Islet of Langerhans (tissue), 1 donor: ENCODE measurements around the gene ADCY2.

ENCODE experiments used
- FAIRE-seq: peaks from one replicate; lab custom pipeline; 2011; peaks lifted over from hg19 to GRCh38; lab: Jason Lieb, UNC

The ADCY2 gene

DNA sequence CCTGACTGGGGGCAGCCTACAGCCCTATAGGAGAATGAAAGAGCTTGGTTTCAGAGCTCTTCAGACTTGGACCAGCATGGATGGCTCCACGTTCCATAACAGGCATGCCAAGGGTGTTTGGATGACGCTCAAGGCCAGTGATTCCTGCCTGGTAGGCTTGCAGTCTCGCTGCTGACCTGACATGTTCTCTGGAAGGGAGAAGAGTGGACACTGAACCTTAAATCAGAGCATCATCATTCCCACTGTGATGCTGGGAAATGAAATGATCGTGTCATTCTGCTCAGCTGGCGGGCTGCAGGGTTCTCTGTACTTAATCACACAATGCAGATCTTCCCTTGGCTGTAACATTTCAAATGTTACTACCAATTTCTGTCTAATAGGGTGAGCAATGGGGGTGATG lies 398.0 kb downstream of the ADCY2 start:
- FAIRE-seq, result no peak

DNA sequence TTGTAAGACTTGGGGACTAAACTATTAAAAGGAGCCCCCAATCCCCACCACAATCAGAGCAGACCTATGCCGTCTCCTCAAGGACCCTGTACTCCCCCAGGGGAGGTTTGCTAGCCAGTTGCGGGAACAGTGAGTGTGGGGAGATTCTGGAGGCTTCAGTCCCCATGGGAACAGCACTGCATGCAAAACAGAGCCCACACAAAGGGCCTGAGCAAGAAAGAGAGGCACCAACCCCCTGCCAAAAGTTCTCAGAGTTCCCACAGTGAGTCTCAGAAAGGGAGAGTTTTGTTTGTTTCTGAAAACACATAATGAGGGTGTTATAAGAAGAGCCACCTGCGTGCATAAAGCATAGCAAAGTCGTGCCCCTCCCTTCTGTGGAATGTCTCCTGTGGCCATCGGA lies 398.4 kb downstream of the ADCY2 start:
- no peak for FAIRE-seq

DNA sequence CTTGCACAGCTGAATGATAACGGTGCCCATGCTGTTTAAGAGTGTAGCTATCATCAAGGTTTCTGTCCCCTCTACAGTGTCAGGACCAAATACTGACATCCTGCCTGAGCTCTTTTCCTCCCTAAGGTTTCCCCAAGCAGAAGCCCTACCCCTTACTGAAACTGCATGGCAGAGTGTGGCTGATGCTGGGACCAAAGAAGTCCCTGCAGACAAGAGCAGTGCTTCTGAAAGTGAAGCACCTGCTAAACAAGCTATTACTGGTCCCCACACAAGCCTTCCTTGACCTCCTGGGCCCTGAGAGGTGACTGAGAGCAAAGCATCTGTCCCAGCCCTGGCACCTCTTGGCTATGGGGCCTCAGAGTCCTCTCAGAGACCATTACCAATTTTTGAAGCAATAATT lies 398.9 kb downstream of the ADCY2 start:
- FAIRE-seq, result no peak

DNA sequence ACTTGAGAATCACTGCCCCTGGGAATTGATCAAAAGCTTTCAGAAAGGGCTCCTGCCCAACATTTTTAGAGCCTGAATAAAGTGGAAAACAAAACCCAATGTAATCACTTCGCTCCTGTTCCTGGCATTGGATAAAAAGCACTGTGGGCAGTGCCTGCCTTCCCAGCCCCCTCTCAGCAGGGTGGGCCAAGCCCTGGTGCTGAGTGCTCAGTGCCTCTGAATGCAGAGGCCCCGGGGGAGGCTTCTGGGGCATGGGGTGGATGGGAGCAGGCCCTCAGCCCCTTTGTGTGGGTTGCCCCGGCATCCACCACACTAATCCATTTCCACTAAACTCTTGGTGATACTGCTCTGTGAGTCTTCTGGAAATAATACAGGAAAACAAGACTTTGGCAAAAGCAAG lies 399.4 kb downstream of the ADCY2 start:
- no peak for FAIRE-seq

DNA sequence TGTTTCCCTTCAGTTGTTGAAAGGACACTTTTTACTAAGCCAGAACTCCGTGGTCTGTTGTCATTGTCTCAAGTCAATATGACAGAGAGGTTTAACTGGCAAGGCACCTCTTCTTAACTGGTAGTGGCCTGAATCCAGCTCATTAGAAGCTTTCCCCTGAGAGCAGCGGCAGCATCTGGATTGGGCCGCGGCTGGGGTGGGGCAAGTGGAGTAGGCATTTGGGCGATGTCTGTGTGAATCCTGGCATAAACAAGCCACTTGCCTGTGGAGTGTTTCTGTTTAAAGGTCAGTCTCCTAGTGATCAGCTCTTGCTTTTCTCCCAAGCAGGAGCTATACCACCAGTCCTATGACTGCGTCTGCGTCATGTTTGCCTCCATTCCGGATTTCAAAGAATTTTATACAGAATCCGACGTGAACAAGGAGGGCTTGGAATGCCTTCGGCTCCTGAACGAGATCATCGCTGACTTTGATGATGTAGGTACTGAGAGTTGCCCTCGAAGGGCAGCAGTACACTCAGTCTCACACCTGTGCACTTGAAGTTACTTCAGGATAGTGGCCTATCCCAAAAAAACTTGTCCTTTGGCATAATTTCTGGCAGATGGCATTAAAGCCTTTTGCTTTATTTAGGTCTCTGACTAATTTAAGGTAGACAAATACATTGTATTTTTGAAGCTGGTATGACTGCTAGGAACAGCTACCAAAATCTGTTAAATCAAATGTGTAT lies 406.1 kb downstream of the ADCY2 start:
- FAIRE-seq, result no peak

DNA sequence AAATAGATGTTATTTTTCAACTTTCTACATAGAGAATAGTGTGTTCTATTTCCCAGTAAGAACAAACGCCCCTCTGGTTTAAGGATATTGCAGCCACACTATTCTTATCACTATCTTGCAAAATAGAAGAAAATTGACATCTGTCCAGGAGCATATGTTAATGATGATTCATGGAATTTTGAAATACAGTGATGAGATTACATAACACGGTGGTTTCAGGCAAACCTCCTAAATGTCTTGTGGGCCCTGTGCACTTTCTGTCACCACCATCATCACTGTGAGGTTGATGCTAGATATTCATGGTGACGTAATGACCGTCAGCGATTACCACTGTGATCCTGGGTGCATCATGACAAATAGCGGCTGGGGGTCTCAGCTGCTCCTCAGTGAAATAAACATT lies 406.9 kb downstream of the ADCY2 start:
- no peak for FAIRE-seq

DNA sequence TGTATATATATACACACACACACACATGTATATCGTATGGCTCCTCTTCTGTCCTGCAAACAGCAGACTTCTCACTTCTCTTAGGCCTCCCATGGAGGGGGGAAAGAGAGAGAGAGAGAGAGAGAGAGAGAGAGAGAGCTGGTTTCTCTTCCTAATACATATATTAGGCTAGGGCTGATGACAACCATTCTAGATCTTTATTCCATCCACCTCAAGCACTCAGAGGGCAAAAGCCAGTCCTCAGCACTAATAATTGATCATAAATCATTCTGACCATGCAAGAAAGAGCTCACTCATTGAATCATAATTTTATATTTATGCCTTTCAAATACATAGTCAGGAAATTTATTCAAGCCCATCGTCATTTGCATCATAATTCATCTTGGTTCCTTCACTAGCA lies 408.0 kb downstream of the ADCY2 start:
- FAIRE-seq, result no peak

DNA sequence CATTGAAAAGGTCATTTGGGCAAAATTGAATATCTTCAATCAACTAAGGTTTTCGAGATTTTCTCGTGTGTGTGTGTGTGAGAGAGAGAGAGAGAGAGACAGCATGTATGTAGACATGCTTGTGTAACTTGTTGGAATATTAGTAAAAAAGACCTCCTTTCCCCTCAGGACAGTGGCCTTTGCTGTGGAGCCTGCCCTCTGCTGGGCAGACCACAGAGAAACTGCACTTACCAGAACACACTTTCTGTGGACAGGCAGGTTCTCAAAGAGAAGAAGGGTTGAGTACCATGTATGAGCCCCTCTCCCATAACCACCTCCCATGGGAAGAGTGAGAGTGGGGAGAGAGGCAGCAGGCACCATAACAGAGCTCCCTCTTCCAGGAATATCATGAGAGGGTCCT lies 409.4 kb downstream of the ADCY2 start:
- FAIRE-seq, result no peak

DNA sequence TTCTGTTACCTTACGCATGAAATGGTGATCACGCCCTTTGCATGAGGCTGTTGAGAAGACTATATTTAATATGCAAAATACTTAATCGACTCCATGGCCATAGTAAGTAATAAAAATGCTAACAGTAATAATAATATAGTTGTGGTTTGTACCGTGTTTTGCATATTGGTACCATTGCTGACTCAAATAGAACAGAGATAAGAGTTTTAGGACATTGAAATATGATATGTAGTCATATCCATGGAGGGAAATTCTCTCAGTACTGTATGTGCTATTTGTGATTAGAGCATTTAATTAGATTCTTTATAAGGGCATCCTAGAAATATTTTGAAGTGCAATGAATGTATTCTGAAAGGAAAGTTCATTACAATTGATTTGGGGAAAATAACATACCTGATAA lies 413.1 kb downstream of the ADCY2 start:
- FAIRE-seq, result no peak

DNA sequence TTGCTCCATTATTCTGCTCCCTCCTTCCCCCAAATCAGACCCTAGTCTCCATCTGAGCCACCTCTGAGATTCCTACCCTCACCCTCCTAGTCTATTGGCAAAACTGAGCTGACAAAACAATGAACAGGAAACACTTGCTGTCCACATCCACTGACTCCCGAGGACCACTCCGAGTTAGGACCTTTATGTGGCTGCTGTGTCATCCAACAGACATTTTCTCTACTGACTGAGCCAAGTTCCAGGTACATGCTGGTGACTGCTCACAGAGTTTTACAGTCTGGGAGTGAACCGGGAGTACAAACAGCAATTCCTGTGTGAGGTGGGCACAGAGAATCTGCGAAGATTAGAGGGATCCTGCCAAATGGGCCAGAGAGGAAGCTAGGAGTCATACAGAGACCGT lies 415.8 kb downstream of the ADCY2 start:
- FAIRE-seq, result no peak

DNA sequence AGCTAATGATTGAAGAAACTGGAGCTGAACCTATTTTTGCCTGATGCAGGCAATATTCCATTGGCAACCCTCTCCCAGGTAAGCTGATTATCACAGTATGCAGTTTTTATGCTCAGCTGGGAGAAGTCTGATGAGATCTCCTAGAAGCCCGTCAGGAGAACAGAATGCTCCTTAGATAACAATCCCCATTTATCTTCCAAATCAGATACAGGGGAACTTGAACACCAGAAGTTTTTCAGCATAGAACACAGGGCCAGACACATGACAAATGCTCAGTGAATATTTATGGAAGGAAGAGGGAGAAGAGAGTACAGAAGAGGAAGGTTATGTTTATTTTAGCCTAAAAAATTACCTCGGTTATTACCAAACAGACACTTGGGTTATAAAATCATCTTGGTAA lies 417.1 kb downstream of the ADCY2 start:
- no peak for FAIRE-seq

DNA sequence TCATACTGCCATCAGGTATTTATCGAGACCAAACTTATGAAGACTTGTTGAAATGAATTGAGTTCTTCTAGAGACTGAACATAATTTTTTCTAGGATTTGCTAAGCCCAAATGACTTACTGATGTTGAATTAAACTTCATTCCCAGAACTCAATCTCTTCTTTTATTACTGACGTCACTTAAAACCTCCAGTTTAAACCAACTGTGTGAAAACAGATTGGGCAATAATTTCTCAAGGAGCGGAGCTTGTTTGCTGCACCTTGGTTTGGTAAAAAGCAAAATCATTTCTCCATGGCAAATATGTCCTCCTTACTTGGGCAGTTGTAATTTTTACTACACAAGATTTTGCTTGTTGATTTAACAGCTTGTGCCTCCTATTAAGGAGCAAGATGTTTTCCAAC lies 417.6 kb downstream of the ADCY2 start:
- FAIRE-seq, result no peak

DNA sequence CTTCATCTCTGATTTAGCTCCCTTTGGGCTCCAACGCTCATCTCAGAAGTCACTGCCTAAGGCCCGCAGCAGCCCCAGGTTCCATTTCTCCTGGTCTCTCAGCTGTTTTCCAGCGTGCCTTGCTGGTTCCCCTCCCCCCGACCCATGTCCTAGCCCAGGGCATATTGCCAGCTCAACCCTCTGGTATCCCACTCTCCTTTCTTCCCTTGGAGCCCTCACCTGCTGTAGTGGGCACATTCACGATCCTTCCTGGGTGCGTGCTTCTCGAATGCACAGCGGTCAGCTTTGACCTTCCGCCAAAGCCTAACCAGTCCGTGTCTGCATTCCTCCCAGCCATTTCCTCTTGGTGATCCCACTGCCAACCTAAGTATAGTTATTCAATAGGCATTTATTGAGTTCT lies 418.9 kb downstream of the ADCY2 start:
- no peak for FAIRE-seq

DNA sequence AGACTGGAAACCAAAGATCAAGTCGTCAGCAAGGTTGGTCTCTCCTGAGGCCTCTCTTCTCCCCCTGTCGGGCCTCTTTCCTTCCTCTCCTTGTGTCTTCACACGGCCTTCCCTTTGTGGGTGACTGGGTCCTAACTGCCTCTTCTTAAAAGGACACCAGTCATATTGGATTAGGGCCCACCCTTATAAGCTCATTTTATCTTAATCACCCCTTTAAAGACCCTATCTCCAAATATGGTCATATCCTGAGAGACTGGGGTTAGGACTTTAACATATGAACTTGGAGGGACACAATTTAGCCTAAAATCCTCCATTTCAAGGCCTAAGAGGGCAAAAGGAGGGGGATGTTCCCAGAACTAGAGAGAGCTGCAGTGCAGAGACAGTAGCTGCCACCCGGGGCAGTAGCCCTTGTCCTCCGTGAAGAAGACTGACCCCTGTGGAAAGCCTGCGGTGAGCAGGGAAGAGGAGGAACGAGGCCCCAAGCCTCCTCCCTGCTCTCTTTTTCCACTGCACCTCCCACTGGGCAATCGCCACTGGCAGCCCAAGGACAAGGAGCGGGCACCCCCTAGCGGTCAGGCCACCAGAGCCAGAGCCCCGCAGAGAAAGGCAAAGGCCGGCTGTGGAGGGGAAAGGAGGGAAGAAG lies 420.1 kb downstream of the ADCY2 start:
- FAIRE-seq, result no peak

DNA sequence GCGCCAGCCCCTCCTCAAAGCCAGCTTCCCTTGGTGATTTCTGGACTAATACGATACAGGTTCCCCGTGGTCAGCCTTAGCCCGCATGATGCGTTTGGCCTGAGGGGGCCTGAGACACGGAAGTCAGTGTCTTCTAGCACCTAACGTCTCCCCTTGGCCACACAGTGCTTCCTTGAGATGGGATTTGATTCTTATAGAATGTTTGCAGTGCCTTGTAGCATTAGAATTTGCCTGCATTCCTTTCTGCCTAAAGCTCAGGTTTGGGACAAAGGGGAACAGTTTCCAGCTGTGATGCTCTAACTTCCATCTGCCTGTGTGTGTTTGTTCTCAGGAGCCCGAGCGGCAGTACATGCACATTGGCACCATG lies 420.6 kb downstream of the ADCY2 start:
- FAIRE-seq, result no peak

DNA sequence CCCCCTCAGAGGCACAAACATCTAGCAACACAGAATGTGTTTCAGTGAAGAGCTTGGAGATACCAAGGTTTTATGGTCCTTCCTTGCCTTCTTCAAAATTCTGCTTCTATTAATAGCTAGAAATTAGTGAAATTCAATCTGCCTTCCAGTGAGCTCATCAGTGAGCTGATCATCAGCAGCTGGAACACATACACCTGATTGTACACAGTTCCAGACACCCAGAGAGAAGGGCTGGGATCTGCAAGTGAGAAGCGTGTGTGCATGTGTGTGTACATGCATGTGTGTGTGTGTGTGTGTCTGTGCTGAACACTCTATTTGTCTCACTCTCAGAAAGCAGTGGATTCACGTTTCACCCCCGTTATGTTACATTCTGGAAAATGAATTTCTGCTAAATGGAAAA lies 426.5 kb downstream of the ADCY2 start:
- no peak for FAIRE-seq

DNA sequence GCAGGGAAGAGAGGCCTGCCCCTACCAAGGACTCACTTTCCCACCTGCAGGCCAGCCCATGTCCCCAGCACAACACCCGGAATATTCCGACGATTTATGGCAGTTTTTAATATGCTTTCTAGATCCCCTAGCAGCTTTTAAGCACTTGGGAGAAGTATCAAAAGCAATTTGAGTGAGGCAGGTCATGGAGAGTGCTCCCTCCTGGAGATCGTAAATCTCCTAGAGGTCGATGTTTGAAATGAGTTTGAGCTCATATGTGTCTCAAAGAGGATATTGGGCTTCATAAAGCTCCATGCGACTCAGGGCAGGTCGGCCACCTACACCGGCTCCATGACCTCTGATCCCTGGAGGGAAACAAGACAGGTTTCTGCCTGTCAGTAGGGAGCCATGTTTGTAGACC lies 427.7 kb downstream of the ADCY2 start:
- no peak for FAIRE-seq

DNA sequence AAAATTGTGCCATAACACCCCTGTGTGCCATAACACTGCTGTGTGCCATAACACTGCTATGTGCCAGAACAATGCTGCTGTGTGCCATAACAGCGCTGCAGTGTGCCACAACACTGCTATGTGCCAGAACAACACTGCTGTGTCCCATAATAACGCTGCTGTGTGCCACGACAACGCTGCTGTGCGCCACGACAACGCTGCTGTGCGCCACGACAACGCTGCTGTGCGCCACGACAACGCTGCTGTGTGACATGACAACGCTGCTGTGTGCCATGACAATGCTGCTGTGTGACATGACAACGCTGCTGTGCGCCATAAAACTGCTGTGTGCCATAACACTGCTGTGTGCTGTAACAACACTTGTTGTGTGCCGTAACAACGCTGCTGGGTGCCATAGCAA lies 429.1 kb downstream of the ADCY2 start:
- FAIRE-seq, result no peak

DNA sequence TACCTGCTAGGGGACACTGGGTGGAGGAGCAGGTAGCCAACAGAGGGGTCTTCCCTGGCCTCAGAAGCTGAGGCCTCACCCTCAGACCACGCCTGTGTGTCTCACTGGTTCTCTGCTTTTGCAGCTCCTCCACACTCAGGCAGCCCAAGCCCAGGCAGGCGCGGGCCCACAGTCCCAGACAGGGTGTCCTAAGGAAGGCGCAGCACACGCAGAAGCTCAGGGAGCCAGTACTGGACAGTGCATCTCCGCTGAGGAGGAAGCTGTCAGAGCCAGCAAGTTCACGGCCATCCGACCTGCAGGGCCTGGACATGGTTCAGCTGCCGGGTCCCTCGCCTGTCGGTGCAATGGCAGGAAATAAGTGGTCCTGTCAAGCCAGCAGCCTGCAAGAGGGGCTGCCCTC lies 429.7 kb downstream of the ADCY2 start:
- no peak for FAIRE-seq

DNA sequence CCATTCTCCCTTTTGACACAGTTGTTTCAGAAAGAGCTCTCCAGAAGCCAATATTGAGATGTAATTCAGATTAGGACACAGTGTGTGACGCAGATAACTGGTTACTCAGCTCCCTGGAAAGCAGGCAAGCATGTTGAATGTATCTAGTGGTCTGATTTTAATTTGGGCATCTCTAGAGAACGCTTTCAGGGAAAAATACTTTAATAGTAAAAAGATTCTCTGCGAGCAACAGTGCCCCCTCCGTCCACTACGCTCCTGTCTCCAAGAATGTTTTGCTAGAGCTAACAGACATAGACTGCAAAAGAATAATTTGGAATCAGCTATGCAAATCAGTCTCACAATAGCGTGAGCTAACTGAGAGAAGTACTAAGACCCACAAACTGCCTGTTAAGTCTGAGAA lies 431.7 kb downstream of the ADCY2 start:
- no peak for FAIRE-seq

DNA sequence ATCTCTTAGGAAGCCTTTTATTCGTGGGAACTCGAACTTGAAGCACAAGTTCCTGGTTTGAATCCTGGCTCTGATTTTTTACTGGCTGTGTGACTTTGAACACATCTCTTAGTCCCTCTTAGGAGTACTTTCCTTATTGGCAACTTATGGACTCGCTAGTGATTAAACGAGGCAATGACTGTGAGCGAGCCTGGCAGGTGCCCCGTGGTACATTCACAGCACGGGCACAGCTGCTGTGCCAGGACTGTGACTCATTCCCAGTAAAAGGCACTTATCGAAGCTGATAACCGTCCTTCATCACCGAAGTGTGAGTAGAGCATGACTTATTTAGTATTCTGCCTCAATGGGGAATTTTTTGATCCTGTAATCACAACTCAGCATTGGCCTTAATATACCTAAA lies 432.3 kb downstream of the ADCY2 start:
- FAIRE-seq, result no peak

DNA sequence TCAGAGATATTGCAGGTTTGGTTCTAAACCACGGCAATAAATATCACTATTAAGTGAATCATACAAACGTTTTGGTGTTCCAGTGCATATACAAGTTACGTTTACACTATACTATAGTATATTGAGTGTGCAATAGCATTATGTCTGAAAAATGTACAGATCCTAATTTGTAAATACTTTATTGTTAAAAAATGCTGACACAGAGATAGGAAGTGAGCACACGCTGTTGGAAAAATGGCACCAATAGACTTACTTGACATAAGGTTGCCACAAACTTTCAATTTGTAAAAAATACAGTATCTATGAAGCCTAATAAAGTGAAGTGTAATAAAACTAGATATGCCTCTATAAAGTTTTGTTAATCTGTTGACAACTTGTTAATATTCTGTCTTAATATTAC lies 439.0 kb downstream of the ADCY2 start:
- no peak for FAIRE-seq

DNA sequence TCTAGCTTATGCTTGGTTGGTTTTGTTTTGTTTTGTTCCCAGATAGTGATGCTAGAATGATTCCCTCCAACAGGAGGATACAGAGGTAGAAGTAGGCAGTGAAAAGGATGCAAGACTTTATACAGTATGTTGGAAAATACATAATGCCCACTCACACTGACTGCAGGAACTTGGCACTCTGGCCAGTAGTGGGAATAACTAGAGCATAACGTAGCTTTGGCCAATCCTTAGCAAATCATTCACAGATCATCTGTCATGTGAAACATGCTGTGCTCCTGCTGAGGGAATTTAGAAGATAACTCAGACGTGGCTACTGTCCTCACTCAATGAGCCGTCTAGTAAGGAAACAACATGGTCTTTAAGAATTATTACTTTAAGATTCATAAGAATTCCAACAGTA lies 441.5 kb downstream of the ADCY2 start:
- FAIRE-seq, result no peak

DNA sequence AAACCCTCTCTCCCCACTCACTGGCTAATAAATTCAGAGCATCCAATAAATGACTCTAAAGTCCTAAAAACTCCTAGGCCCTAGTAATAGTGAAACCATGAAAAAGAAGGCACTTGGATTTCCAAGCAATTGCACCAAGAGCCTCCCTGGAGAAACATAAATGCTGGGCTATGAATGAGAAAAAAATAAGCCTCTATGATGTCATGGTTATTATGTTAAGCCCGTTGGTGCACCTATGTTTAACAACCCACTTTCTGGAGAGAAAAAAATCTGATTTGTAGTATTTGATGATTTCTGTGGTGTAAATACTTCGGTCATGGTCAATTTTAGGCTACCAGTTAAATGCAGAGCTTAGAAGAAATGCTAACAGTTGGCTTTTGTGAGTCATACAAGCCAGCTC lies 446.6 kb downstream of the ADCY2 start:
- FAIRE-seq, result no peak

DNA sequence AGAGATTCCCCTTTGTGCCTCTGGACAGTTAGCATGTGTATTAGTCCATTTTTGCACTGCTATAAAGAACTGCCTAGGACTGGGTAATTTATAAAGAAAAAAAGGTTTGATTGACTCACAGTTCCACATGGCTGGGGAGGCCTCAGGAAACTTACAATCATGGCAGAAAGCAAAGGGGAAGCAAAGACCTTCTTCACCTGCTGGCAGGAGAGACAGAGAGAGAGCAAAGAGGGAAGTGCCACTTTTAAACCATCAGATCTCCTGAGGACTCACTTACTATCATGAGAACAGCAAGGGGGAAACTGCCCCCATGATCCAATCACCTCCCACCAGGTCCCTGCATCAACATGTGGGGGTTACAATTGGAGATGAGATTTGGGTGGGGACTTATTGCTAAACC lies 449.0 kb downstream of the ADCY2 start:
- FAIRE-seq, result no peak
